ENCODE results near the gene IQCH. TPM values are rescaled to one million over a fixed set of nuclear protein-coding genes. Genes with fewer than 3 reads are reported as not detected.
"Not testable (repeated sequence)": the region's sequence is repeated elsewhere in the genome, so short reads cannot be mapped to it uniquely, and the experiment has no call there.

The IQCH gene
- total and polyA plus RNA-seq, 5 donors, result 0.34 to 2.1 (median 1.4) TPM

- no peaks in the 10 kb centered on the region for H3K27me3 ChIP-seq (ENCODE audit: control insufficient read depth, insufficient read depth)
- H3K4me3 ChIP-seq (ENCODE audit: low read length), result no peak overlapping the region
- H3K9me3 ChIP-seq (ENCODE audit: control insufficient read depth, low read length), result no peaks in the 10 kb centered on the region
- no peak for ATAC-seq
- no peak overlapping the region for H3K27ac ChIP-seq (ENCODE audit: low read length)
- intact Hi-C loops (cut with DNase I), result no loop called here
- peaks cover 1% of the 10 kb centered on the region for H3K4me1 ChIP-seq (ENCODE audit: control insufficient read depth, insufficient read depth, low read length)
- DNase-seq, result no peak
Measured at GRCh38 chr15:67248011-67248505, 6.5 kb upstream of the IQCH start.

- ATAC-seq, result no peak
- DNase-seq, result no peak
- no peaks in the 10 kb centered on the region for H3K27me3 ChIP-seq (ENCODE audit: control insufficient read depth, insufficient read depth)
- no peaks in the 10 kb centered on the region for H3K4me1 ChIP-seq (ENCODE audit: control insufficient read depth, insufficient read depth, low read length)
- H3K4me3 ChIP-seq (ENCODE audit: low read length), result no peak overlapping the region
- H3K27ac ChIP-seq (ENCODE audit: low read length), result no peak overlapping the region
- no peaks in the 10 kb centered on the region for H3K9me3 ChIP-seq (ENCODE audit: control insufficient read depth, low read length)
- intact Hi-C loops (cut with DNase I), result loop anchor here in 2 of 4 donors (5.0 kb wide), 1 partner anchor 183 kb away; the partner anchor contains the start of gene SMAD3 (in 2 of the 2)
Measured at GRCh38 chr15:67249830-67250229, 4.8 kb upstream of the IQCH start.

DNA sequence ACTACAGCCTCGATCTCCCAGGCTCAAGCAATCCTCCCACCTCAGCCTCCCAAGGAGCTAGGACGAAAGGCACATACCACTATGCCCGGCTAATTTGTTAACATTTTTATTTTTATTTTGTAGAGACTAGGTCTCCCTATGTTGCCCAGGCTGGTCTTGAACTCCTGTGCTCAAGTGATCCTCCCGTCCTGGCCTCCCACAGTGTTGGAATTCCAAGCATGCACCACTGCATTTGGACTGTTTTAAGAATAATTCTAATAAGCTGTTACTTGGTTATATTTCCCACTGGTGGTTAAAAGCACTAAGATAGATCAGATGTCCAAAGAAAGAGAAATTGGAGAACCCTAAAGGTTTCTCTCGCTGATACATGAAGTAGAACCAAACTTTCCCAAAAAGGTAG, 3.3 kb upstream of the IQCH start:
- 96% methylated on average over 5 of the region's 5 CpGs for WGBS
- DNase-seq (no peak), ATAC-seq (no peak)
- no peaks in the 10 kb centered on the region for H3K4me1 ChIP-seq (ENCODE audit: control insufficient read depth, insufficient read depth, low read length)
- intact Hi-C loops (cut with DNase I), result loop anchor here in 2 of 4 donors (5.0 kb wide), 1 partner anchor 184 kb away; the partner anchor contains the start of gene SMAD3 (in 2 of the 2)
- H3K9me3 ChIP-seq (ENCODE audit: control insufficient read depth, low read length), result no peaks in the 10 kb centered on the region
- no peaks in the 10 kb centered on the region for H3K27me3 ChIP-seq (ENCODE audit: control insufficient read depth, insufficient read depth)
- no peak overlapping the region for H3K27ac ChIP-seq (ENCODE audit: low read length)
- no peak overlapping the region for H3K4me3 ChIP-seq (ENCODE audit: low read length)

- DNase-seq, result no peak
- Histone ChIP-seq H3K27ac (ENCODE audit: low read length) (no peak overlapping the region), H3K27me3 (ENCODE audit: control insufficient read depth, insufficient read depth) (no peaks in the 10 kb centered on the region), H3K4me1 (ENCODE audit: control insufficient read depth, insufficient read depth, low read length) (no peaks in the 10 kb centered on the region), H3K9me3 (ENCODE audit: control insufficient read depth, low read length) (no peaks in the 10 kb centered on the region), H3K4me3 (ENCODE audit: low read length) (no peak overlapping the region)
- intact Hi-C loops (cut with DNase I), result loop anchor here in 2 of 4 donors (5.0 kb wide), 1 partner anchor 186 kb away; the partner anchor contains the start of gene SMAD3 (in 2 of the 2)
- WGBS, result 87% methylated on average over 12 of the region's 12 CpGs
- ATAC-seq, result no peak
Measured at GRCh38 chr15:67253101-67253500, 1.5 kb upstream of the IQCH start.

DNA sequence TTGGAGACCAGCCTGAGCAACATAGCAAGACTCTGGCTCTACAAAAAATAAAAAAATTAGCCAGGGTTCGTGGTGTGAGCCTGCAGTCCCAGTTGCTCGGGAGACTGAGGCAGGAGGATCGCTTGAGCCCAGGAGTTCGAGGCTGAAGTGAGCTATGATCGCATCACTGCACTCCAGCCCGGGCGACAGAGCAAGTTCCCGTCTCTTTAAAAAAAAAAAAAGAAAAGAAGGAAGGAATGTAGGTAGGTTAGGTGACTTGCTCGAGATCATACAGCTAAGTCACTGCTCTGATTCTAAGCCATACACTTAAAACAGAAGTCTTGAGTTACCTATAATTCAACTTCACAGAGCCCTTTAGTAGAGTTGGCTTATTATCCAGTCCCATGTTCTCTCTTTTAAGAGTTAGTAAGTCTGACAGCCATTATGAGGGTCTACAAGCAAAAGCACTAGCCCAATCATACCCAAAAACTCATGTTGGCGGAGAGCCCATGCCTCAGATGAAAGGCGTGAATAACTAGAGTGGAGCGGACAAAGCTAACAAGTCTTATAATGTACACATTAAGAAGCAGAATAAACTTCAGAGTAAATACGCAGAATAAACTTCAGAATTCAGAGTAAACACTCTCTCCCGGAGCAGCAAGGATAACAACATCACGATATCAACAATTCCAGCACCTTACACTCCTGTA, 893 bp upstream of the IQCH start:
- Histone ChIP-seq H3K27ac (ENCODE audit: low read length) (peak overlapping the region; percentile 10), H3K27me3 (ENCODE audit: control insufficient read depth, insufficient read depth) (no peaks in the 10 kb centered on the region), H3K9me3 (ENCODE audit: control insufficient read depth, low read length) (no peaks in the 10 kb centered on the region), H3K4me3 (ENCODE audit: low read length) (peak overlapping the region; percentile 57), H3K4me1 (ENCODE audit: control insufficient read depth, insufficient read depth, low read length) (no peaks in the 10 kb centered on the region)
- 41% methylated on average over 15 of the region's 15 CpGs for WGBS
- ATAC-seq, result no peak
- no peak for DNase-seq
- intact Hi-C loops (cut with DNase I), result loop anchor here in 2 of 4 donors (5.0 kb wide), 1 partner anchor 186 kb away; the partner anchor contains the start of gene SMAD3 (in 2 of the 2)

- H3K9me3 ChIP-seq (ENCODE audit: control insufficient read depth, low read length), result no peaks in the 10 kb centered on the region
- ATAC-seq, result no peak
- intact Hi-C loops (cut with DNase I), result no loop called here
- no peak for DNase-seq
- 77% methylated on average over 3 of the region's 3 CpGs for WGBS
- H3K4me3 ChIP-seq (ENCODE audit: low read length), result no peak overlapping the region
- no peaks in the 10 kb centered on the region for H3K4me1 ChIP-seq (ENCODE audit: control insufficient read depth, insufficient read depth, low read length)
- H3K27me3 ChIP-seq (ENCODE audit: control insufficient read depth, insufficient read depth), result no peaks in the 10 kb centered on the region
- H3K27ac ChIP-seq (ENCODE audit: low read length), result no peak overlapping the region
Measured at GRCh38 chr15:67256051-67256450, 1.5 kb downstream of the IQCH start.

DNA sequence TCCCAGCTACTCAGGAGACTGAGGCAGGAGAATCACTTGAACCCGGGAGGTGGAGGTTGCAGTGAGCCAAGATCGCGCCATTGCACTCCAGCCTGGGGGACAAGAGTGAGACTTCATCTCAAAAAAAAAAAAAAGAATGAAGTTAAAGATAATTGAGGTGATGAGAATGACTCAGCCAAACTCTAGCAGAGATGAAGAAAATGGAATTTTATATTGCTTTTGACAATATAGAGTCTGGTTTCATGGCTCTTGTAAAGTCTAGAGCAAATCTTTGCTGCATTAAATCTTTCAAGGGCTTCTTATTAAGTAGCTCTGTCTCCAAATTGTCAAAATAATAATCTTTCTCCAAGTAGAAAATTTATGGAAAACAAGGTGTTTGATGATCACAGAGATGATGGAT, 3.8 kb downstream of the IQCH start:
- DNase-seq; H3K27me3 ChIP-seq (ENCODE audit: control insufficient read depth, insufficient read depth); H3K9me3 ChIP-seq (ENCODE audit: control insufficient read depth, low read length); H3K4me3 ChIP-seq (ENCODE audit: low read length); ATAC-seq; intact Hi-C loops (cut with DNase I); H3K4me1 ChIP-seq (ENCODE audit: control insufficient read depth, insufficient read depth, low read length); H3K27ac ChIP-seq (ENCODE audit: low read length): not testable (repeated sequence)
- WGBS, result 96% methylated on average over 3 of the region's 3 CpGs

DNA sequence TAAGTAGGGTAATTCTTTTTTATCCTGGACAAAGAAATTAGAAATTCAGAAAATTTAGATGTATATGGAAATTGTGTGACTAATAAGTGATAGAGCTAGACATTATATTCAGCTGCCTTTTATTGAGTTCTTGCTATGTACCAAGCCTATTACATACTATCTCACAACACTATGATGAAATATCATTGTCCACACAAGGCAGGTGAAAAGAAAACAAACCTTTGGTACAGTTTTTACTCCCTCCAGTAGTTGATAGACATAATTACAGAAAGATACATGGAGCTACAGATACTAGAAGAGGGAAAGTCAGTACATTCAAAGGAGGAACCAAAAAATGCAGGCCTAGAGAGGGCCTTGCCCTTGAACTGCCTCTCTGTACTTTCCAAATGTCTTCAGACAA, 4.8 kb downstream of the IQCH start:
- Histone ChIP-seq H3K4me1 (ENCODE audit: control insufficient read depth, insufficient read depth, low read length) (no peaks in the 10 kb centered on the region), H3K9me3 (ENCODE audit: control insufficient read depth, low read length) (no peaks in the 10 kb centered on the region), H3K27ac (ENCODE audit: low read length) (no peak overlapping the region), H3K4me3 (ENCODE audit: low read length) (no peak overlapping the region), H3K27me3 (ENCODE audit: control insufficient read depth, insufficient read depth) (no peaks in the 10 kb centered on the region)
- DNase-seq, result no peak
- ATAC-seq, result no peak
- intact Hi-C loops (cut with DNase I), result no loop called here

GRCh38 chr15:67259806-67260205, 5.2 kb downstream of the IQCH start:
- intact Hi-C loops (cut with DNase I), result no loop called here
- H3K4me1 ChIP-seq (ENCODE audit: control insufficient read depth, insufficient read depth, low read length), result no peaks in the 10 kb centered on the region
- ATAC-seq (no peak), DNase-seq (no peak)
- no peaks in the 10 kb centered on the region for H3K9me3 ChIP-seq (ENCODE audit: control insufficient read depth, low read length)
- no peak overlapping the region for H3K4me3 ChIP-seq (ENCODE audit: low read length)
- no peaks in the 10 kb centered on the region for H3K27me3 ChIP-seq (ENCODE audit: control insufficient read depth, insufficient read depth)
- no peak overlapping the region for H3K27ac ChIP-seq (ENCODE audit: low read length)

DNA sequence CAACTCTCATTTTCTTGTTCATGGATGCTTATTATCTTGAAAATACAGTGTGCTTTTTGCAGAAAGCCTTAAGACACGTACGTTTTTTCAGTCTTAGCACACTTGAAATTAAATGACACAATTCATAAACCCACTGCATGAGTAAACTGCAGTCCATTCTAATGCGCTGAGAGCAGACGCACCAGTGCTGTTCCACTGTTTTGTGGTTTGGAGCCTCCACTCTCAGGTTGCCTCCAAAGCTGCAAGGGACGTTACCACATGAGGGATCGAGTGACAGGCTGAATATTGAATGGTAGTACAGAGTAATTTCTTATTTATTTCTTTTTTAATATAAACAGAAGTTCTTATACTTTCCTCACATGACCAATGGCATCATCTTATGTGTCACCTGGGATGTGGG, 12.3 kb downstream of the IQCH start:
- H3K27me3 ChIP-seq (ENCODE audit: control insufficient read depth, insufficient read depth), result no peaks in the 10 kb centered on the region
- no peaks in the 10 kb centered on the region for H3K9me3 ChIP-seq (ENCODE audit: control insufficient read depth, low read length)
- ATAC-seq, result no peak
- intact Hi-C loops (cut with DNase I), result no loop called here
- H3K4me3 ChIP-seq (ENCODE audit: low read length), result no peak overlapping the region
- no peak for DNase-seq
- H3K27ac ChIP-seq (ENCODE audit: low read length), result no peak overlapping the region
- no peaks in the 10 kb centered on the region for H3K4me1 ChIP-seq (ENCODE audit: control insufficient read depth, insufficient read depth, low read length)
- 86% methylated on average over 6 of the region's 6 CpGs for WGBS

GRCh38 chr15:67267440-67267839, 12.9 kb downstream of the IQCH start:
- intact Hi-C loops (cut with DNase I), result no loop called here
- ATAC-seq (no peak), DNase-seq (no peak)
- no peaks in the 10 kb centered on the region for H3K4me1 ChIP-seq (ENCODE audit: control insufficient read depth, insufficient read depth, low read length)
- WGBS, result 55% methylated on average over 3 of the region's 3 CpGs
- no peak overlapping the region for H3K4me3 ChIP-seq (ENCODE audit: low read length)
- H3K9me3 ChIP-seq (ENCODE audit: control insufficient read depth, low read length), result no peaks in the 10 kb centered on the region
- no peaks in the 10 kb centered on the region for H3K27me3 ChIP-seq (ENCODE audit: control insufficient read depth, insufficient read depth)
- no peak overlapping the region for H3K27ac ChIP-seq (ENCODE audit: low read length)

Data from right cardiac atrium (tissue), 5 donors.